Suppressor macrophage treated with lipopolysaccharide for 4 hours (primary cell): Measurements from ENCODE around the gene SLC7A6OS.

ENCODE experiments used
- DNase-seq: peaks from one replicate; pipeline ENCODE4 v3.0.0-alpha.2; 2020

The SLC7A6OS gene

GRCh38 chr16:68249371-68249770 lies 61.4 kb downstream of the SLC7A6OS start:
- no peak for DNase-seq
